ENCODE results near the gene LYST. TPM values are rescaled to one million over a fixed set of nuclear protein-coding genes. Genes with fewer than 3 reads are reported as not detected.

The LYST gene
- polyA plus RNA-seq, 1 experiment, result 6.5 TPM

DNA sequence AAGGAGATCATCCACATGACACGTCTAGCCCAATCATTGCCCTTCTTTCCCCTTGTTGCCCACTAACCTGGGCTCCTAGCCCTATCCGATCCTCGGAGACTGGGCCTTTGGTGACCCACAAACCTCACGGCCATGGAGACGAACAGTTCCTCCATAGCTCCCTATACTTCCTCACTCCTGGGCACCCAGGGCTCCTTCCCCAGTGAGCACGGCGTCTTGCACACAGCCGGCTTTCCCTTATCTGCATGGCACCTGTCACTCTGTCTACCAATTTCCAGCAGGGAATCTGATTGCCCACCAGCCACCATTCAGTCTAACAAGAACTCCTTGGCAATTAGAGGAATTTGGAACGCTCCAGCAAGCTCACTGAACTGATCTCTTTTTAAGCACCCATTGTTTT is 220.2 kb downstream of the LYST start:
- Histone ChIP-seq H3K27me3 (ENCODE audit: control insufficient read depth, insufficient read depth, low read length) (peaks cover 44% of the 10 kb centered on the region), H3K4me3 (ENCODE audit: low read depth, low read length) (no peak overlapping the region), H3K9me3 (ENCODE audit: control insufficient read depth, insufficient read depth, low read length) (peaks cover 2% of the 10 kb centered on the region; the same call in 1 of the 2 replicates), H3K27ac (ENCODE audit: low read depth, low read length) (no peak overlapping the region)
- POLR2A ChIA-PET, result no interaction called here
- TF ChIP-seq, protein P1, sequence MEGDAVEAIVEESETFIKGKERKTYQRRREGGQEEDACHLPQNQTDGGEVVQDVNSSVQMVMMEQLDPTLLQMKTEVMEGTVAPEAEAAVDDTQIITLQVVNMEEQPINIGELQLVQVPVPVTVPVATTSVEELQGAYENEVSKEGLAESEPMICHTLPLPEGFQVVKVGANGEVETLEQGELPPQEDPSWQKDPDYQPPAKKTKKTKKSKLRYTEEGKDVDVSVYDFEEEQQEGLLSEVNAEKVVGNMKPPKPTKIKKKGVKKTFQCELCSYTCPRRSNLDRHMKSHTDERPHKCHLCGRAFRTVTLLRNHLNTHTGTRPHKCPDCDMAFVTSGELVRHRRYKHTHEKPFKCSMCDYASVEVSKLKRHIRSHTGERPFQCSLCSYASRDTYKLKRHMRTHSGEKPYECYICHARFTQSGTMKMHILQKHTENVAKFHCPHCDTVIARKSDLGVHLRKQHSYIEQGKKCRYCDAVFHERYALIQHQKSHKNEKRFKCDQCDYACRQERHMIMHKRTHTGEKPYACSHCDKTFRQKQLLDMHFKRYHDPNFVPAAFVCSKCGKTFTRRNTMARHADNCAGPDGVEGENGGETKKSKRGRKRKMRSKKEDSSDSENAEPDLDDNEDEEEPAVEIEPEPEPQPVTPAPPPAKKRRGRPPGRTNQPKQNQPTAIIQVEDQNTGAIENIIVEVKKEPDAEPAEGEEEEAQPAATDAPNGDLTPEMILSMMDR (IDR thresholded peaks at IDR 0.05; ENCODE audit: low read depth, low read length), result no peak
- no peak for DNase-seq (ENCODE audit: low read depth, low spot score)
- CTCF ChIA-PET, result interaction anchor here (1.0 kb wide), 2 partner anchors 133 to 136 kb away, joined by 3 read pairs; no protein-coding TSS in a partner anchor

DNA sequence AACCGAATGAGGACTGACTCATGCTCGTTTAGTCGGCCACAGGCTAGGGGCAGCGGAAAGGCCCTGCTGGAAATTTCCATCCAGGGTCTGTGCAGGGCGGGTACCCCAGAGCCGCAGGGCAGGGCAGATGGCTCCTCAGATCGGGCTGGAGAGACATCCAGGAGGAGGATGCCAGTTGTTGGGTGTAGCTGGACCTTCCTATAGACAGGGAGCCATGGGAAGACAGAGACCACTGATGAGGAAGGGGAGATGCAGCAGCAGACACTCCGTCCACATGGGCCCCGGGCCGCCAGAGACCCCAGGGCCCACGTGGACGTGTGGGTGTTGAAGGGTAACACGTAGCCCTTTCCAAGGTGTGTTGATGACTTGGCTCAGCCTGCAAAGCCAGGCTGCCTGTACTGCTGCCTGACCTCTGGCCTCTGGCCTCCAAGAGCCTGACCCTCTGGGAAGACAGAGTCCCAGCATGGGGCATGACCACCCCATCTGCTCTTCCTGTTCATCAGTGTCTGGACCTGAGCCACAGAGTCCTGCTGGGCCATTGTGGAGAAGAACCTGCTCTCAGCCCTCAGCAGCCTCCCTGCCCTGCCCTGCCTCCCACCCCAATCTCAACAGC is 221.9 kb downstream of the LYST start:
- Histone ChIP-seq H3K9me3 (ENCODE audit: control insufficient read depth, insufficient read depth, low read length) (peaks cover 2% of the 10 kb centered on the region; the same call in 1 of the 2 replicates), H3K27me3 (ENCODE audit: control insufficient read depth, insufficient read depth, low read length) (peaks cover 33% of the 10 kb centered on the region), H3K27ac (ENCODE audit: low read depth, low read length) (no peak overlapping the region), H3K4me3 (ENCODE audit: low read depth, low read length) (no peak overlapping the region)
- POLR2A ChIA-PET, result no interaction called here
- no peak for DNase-seq (ENCODE audit: low read depth, low spot score)
- CTCF ChIA-PET, result no interaction called here
- TF ChIP-seq, protein P1 (IDR thresholded peaks at IDR 0.05; ENCODE audit: low read depth, low read length), result no peak

DNA sequence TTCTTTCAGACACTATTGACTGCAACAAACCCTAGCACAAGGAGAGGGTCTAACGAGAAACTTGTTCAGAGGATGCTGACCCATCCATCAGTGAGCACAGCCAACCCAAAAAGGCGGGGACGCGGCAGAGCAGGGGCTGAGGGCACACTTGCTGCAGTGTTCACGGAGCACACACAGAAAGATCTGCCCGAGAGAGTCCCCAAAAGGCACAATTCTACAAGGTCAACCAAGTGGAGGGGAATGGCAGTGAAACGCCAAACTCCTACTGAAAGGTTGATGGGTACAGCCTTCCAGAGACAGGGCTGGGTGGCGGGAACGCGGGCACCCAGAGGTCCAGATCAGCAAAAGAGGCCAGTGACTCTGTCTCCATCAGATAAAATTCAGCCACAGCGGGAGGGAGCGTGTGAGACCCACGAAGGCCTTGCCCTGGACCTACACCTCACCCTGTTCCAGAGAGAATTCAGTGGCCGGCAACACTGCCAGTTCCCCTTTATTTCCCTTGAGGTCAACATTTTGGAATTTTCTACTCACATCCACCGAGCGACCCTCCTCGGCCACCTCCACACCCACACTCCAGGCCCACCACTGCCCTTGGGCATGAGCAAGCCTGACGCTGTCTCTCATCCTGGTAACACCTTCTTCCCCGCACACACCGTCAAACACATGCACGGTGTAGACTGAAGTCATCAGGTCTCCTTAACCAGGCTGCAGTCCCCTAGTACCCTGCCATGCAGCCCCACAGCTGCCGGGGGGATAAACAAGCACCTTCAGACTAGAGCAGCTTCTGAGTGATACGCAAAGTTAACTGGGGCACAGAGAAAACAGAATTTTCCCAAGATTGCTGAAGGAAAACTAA is 222.6 kb downstream of the LYST start:
- ChIA-PET CTCF (no interaction called here), POLR2A (no interaction called here)
- TF ChIP-seq, protein P1 (IDR thresholded peaks at IDR 0.05; ENCODE audit: low read depth, low read length), result no peak
- Histone ChIP-seq H3K27ac (ENCODE audit: low read depth, low read length) (no peak overlapping the region), H3K9me3 (ENCODE audit: control insufficient read depth, insufficient read depth, low read length) (peaks cover 2% of the 10 kb centered on the region; the same call in 1 of the 2 replicates), H3K4me3 (ENCODE audit: low read depth, low read length) (no peak overlapping the region), H3K27me3 (ENCODE audit: control insufficient read depth, insufficient read depth, low read length) (peaks cover 33% of the 10 kb centered on the region)
- DNase-seq (ENCODE audit: low read depth, low spot score), result no peak

DNA sequence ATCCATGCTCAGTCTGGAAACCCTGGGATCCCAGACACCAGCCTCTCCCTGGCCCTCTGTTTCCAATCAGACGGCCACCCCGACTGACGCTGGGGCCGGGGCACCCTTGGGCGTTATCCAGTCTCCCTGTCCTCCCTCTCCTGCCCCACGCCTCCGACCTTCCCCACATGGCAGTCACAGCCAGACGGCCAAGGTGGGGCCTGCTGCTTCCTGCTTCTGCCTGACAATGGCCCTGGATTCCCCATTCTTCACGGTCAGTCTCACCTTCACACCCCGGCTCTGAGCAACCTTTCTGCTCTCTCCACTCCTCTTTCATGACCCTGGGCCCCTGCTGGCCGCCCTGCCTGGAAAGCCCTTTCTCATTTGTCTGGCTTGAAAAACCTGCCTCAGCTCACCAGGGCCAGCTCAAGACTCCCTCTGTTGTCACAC is 223.7 kb downstream of the LYST start:
- H3K9me3 ChIP-seq (ENCODE audit: control insufficient read depth, insufficient read depth, low read length), result peaks cover 2% of the 10 kb centered on the region; the same call in 1 of the 2 replicates
- DNase-seq (ENCODE audit: low read depth, low spot score), result no peak
- ChIA-PET CTCF (no interaction called here), POLR2A (no interaction called here)
- no peak overlapping the region for H3K4me3 ChIP-seq (ENCODE audit: low read depth, low read length)
- peaks cover 28% of the 10 kb centered on the region for H3K27me3 ChIP-seq (ENCODE audit: control insufficient read depth, insufficient read depth, low read length)
- TF ChIP-seq, protein P1 (IDR thresholded peaks at IDR 0.05; ENCODE audit: low read depth, low read length), result no peak
- no peak overlapping the region for H3K27ac ChIP-seq (ENCODE audit: low read depth, low read length)

Measured in AG04450 (cell line).